Stimulated activated CD4-positive, alpha-beta T cell treated with anti-CD3 and anti-CD28 coated beads, Interleukin-1b, Interleukin-23, amount 100 ng/mL, for 1 hour (primary cell): ENCODE measurements around the gene HOXA3.

Experiments
- DNase-seq, 2 donors: peaks; one replicate each; pipeline ENCODE4 v3.0.0-alpha.2; 2020; ENCODE audit warnings: low read depth in 2 of 2

The HOXA3 gene

GRCh38 chr7:27178366-27178765, 26.0 kb upstream of the HOXA3 start:
- DNase-seq, result no peak

GRCh38 chr7:27177795-27178320, 25.5 kb upstream of the HOXA3 start:
- no peak for DNase-seq

- no peak for DNase-seq
These were observed 24.8 kb upstream of the HOXA3 start for GRCh38 chr7:27176962-27177794.

- DNase-seq, result no peak
These were observed 24.1 kb upstream of the HOXA3 start for GRCh38 chr7:27176524-27176845.

GRCh38 chr7:27175626-27176523, 23.5 kb upstream of the HOXA3 start:
- DNase-seq, result no peak

GRCh38 chr7:27174874-27175625, 22.7 kb upstream of the HOXA3 start:
- no peak for DNase-seq

GRCh38 chr7:27173956-27174873, 21.8 kb upstream of the HOXA3 start, which contains the start of gene HOXA10:
Gene HOXA10 (minus strand): TSS chr7:27174320. CDS start chr7:27174306, 14 bp downstream.
- no peak for DNase-seq

- DNase-seq, result no peak
These were observed 21.1 kb upstream of the HOXA3 start for GRCh38 chr7:27173511-27173955.

- no peak for DNase-seq
These were observed 20.6 kb upstream of the HOXA3 start for GRCh38 chr7:27172823-27173510.

GRCh38 chr7:27172315-27172774, 20.0 kb upstream of the HOXA3 start:
- no peak for DNase-seq

- DNase-seq, result no peak
These were observed 19.4 kb upstream of the HOXA3 start for GRCh38 chr7:27171637-27172314.

GRCh38 chr7:27171325-27171636, 18.9 kb upstream of the HOXA3 start:
- no peak for DNase-seq

- DNase-seq, result no peak
These were observed 18.3 kb upstream of the HOXA3 start for GRCh38 chr7:27170426-27171324.

GRCh38 chr7:27169658-27170425, 17.5 kb upstream of the HOXA3 start:
- DNase-seq, result no peak

GRCh38 chr7:27168265-27168947, 16.0 kb upstream of the HOXA3 start:
- no peak for DNase-seq

GRCh38 chr7:27167916-27168264, 15.5 kb upstream of the HOXA3 start:
- DNase-seq, result no peak
